ENCODE results near the gene ANXA10.
"Not testable (repeated sequence)": the region's sequence is repeated elsewhere in the genome, so short reads cannot be mapped to it uniquely, and the experiment has no call there.

The ANXA10 gene

DNA sequence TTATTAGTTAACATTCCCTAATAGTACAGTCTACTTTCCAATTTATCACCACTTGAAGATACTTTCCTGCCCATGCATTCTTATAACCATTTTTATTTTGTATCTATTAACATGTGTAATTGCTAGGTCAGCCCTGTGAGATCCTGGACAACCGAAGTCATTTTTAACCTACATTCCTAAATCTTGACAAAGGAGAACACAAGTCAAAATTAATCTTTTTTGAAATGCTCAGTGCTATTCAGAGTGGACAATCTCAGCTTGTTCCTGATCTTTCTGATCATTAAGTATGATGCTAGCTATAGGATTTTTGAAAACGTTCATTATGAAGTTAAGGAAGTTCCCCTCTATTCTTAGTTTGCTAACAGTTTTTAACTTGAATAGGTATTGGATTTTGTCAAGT is 37.5 kb downstream of the ANXA10 start:
- Histone ChIP-seq H3K9me3 (ENCODE audit: insufficient read depth, low read length) (no peaks in the 10 kb centered on the region), H2AFZ (ENCODE audit: low read depth, low read length) (no peak overlapping the region), H3K9ac (ENCODE audit: low read length) (no peak overlapping the region), H3K27me3 (ENCODE audit: low read depth, low read length) (no peaks in the 10 kb centered on the region), H3K4me3 (ENCODE audit: low read length) (no peak overlapping the region), H3K79me2 (ENCODE audit: low read length) (no peaks in the 10 kb centered on the region), H4K20me1 (ENCODE audit: insufficient read depth, low read length) (no peaks in the 10 kb centered on the region), H3K27ac (ENCODE audit: low read length) (no peak overlapping the region), H3K4me2 (ENCODE audit: low read length) (no peak overlapping the region), H3K36me3 (replicated peaks; ENCODE audit: low read depth, low read length) (no peaks in the 10 kb centered on the region), H3K4me1 (ENCODE audit: low read length) (peaks cover 9% of the 10 kb centered on the region)
- TF ChIP-seq EZH2phosphoT487 (IDR thresholded peaks at IDR 0.05; ENCODE audit: low read depth) = no peak
- TF ChIP-seq, protein P1, sequence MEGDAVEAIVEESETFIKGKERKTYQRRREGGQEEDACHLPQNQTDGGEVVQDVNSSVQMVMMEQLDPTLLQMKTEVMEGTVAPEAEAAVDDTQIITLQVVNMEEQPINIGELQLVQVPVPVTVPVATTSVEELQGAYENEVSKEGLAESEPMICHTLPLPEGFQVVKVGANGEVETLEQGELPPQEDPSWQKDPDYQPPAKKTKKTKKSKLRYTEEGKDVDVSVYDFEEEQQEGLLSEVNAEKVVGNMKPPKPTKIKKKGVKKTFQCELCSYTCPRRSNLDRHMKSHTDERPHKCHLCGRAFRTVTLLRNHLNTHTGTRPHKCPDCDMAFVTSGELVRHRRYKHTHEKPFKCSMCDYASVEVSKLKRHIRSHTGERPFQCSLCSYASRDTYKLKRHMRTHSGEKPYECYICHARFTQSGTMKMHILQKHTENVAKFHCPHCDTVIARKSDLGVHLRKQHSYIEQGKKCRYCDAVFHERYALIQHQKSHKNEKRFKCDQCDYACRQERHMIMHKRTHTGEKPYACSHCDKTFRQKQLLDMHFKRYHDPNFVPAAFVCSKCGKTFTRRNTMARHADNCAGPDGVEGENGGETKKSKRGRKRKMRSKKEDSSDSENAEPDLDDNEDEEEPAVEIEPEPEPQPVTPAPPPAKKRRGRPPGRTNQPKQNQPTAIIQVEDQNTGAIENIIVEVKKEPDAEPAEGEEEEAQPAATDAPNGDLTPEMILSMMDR (IDR thresholded peaks at IDR 0.05; ENCODE audit: low read depth, low read length) = no peak

DNA sequence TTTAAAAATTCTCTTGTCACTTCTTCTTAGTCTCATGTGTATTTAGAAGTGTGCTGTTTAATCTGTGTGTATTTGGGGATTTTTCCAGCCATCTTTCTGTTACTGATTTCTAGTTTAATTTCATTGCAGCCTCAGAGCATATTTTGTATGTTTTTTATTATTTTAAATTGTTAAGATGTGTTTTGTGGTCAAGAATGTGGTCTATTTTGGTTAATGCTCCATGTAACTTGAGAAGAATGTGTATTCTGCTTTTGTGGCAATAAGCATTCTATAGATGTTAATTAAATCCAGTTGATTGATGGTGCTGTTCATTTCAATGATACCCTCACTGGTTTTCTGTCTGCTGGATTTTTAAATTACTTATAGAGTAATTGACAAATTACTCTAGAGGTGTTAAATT is 38.9 kb downstream of the ANXA10 start:
- TF ChIP-seq, protein P1 (IDR thresholded peaks at IDR 0.05; ENCODE audit: low read depth, low read length) = no peak
- TF ChIP-seq EZH2phosphoT487 (IDR thresholded peaks at IDR 0.05; ENCODE audit: low read depth) = no peak
- Histone ChIP-seq H3K9ac (ENCODE audit: low read length) (no peak overlapping the region), H3K79me2 (ENCODE audit: low read length) (no peaks in the 10 kb centered on the region), H4K20me1 (ENCODE audit: insufficient read depth, low read length) (no peaks in the 10 kb centered on the region), H2AFZ (ENCODE audit: low read depth, low read length) (no peak overlapping the region), H3K9me3 (ENCODE audit: insufficient read depth, low read length) (no peaks in the 10 kb centered on the region), H3K27ac (ENCODE audit: low read length) (no peak overlapping the region), H3K4me2 (ENCODE audit: low read length) (peak overlapping the region; percentile 2; the same call in 1 of the 2 replicates), H3K4me1 (ENCODE audit: low read length) (peaks cover 9% of the 10 kb centered on the region), H3K36me3 (replicated peaks; ENCODE audit: low read depth, low read length) (no peaks in the 10 kb centered on the region), H3K4me3 (ENCODE audit: low read length) (no peak overlapping the region), H3K27me3 (ENCODE audit: low read depth, low read length) (no peaks in the 10 kb centered on the region)

DNA sequence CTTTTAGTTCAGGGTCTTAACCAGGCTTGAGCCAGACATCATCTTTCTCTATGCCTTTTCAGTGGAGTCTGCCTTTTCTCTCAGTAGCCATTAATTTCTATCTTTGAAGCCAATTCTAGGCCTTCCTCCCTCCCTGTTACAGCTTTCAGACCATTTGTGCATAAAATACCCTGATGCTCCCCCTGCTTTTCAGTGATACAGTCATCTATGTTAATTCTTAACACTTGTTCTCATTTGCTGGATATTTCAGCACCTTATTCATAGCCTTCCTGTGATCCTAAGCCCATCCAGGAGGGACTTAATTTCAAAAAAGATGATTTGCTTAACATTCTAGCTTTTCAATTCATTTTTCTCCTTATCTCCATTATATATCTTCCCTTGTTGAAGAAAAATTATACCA is 42.3 kb downstream of the ANXA10 start:
- Histone ChIP-seq H4K20me1 (ENCODE audit: insufficient read depth, low read length) (no peaks in the 10 kb centered on the region), H3K4me1 (ENCODE audit: low read length) (peaks cover 9% of the 10 kb centered on the region), H3K9ac (ENCODE audit: low read length) (no peak overlapping the region), H3K79me2 (ENCODE audit: low read length) (no peaks in the 10 kb centered on the region), H3K9me3 (ENCODE audit: insufficient read depth, low read length) (no peaks in the 10 kb centered on the region), H3K27ac (ENCODE audit: low read length) (no peak overlapping the region), H3K27me3 (ENCODE audit: low read depth, low read length) (no peaks in the 10 kb centered on the region), H3K4me3 (ENCODE audit: low read length) (no peak overlapping the region), H3K4me2 (ENCODE audit: low read length) (no peak overlapping the region), H2AFZ (ENCODE audit: low read depth, low read length) (no peak overlapping the region), H3K36me3 (replicated peaks; ENCODE audit: low read depth, low read length) (no peaks in the 10 kb centered on the region)
- TF ChIP-seq, protein P1 (IDR thresholded peaks at IDR 0.05; ENCODE audit: low read depth, low read length) = no peak
- no peak for TF ChIP-seq EZH2phosphoT487 (IDR thresholded peaks at IDR 0.05; ENCODE audit: low read depth)

DNA sequence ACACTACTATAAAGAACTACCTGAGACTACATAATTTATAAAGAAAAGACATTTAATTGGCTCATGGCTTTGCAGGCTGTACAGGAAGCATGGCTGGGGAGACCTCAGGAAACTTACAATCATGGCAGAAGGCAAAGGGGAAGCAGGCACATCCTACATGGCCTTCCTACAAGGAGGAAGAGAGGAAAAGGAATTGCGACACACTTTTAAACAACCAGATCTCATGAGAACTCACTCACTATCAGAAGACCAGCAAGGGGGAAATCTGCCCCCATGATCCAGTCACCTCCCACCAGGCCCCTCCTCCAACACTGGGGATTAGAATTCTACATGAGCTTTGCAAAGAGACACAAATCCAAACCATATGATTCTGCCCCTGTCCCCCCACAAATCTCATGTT is 43.5 kb downstream of the ANXA10 start:
- not testable (repeated sequence) for H3K27ac ChIP-seq (ENCODE audit: low read length); H3K4me3 ChIP-seq (ENCODE audit: low read length); H3K4me1 ChIP-seq (ENCODE audit: low read length); H3K9ac ChIP-seq (ENCODE audit: low read length); H4K20me1 ChIP-seq (ENCODE audit: insufficient read depth, low read length); H3K9me3 ChIP-seq (ENCODE audit: insufficient read depth, low read length); H2AFZ ChIP-seq (ENCODE audit: low read depth, low read length); H3K27me3 ChIP-seq (ENCODE audit: low read depth, low read length); H3K36me3 ChIP-seq (replicated peaks; ENCODE audit: low read depth, low read length); H3K79me2 ChIP-seq (ENCODE audit: low read length); H3K4me2 ChIP-seq (ENCODE audit: low read length)

DNA sequence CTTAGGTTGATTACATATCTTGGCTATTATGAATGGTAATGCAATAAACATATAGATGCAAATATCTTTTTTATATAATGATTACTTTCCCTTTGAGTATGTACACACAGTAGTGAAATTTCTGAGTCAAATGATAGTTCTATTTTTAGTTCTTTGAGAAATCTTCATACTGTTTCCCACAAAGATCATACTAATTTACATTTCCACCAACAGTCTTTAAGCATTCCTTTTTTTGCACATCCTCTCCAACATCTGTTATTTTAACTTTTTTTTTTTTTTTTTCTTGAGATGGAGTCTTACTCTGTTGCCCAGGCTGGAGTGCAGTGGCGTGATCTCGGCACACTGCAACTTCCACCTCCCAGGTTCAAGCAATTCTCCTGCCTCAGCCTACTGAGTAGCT is 45.4 kb downstream of the ANXA10 start:
- not testable (repeated sequence) for H3K79me2 ChIP-seq (ENCODE audit: low read length); H3K36me3 ChIP-seq (replicated peaks; ENCODE audit: low read depth, low read length); H3K27ac ChIP-seq (ENCODE audit: low read length); H3K4me1 ChIP-seq (ENCODE audit: low read length); H3K4me2 ChIP-seq (ENCODE audit: low read length); H3K27me3 ChIP-seq (ENCODE audit: low read depth, low read length); H3K9me3 ChIP-seq (ENCODE audit: insufficient read depth, low read length); H2AFZ ChIP-seq (ENCODE audit: low read depth, low read length); H3K9ac ChIP-seq (ENCODE audit: low read length); H4K20me1 ChIP-seq (ENCODE audit: insufficient read depth, low read length); H3K4me3 ChIP-seq (ENCODE audit: low read length)
